ENCODE measurements around the gene MAP2K2.
A peak's percentile ranks its signal among the peaks of the same experiment; 100 is the strongest.
"Not testable (repeated sequence)": the region's sequence is repeated elsewhere in the genome, so short reads cannot be mapped to it uniquely, and the experiment has no call there.

The MAP2K2 gene

GRCh38 chr19:4129050-4129449 lies 5.1 kb upstream of the MAP2K2 start:
- DNase-seq = not testable (repeated sequence)

- DNase-seq = not testable (repeated sequence)
Measured at GRCh38 chr19:4127322-4127721, 3.4 kb upstream of the MAP2K2 start.

- DNase-seq = no peak
Measured at GRCh38 chr19:4124638-4125037, 716 bp upstream of the MAP2K2 start.

- no peak for DNase-seq
Measured at GRCh38 chr19:4122480-4122879, 1.4 kb downstream of the MAP2K2 start.

- no peak for DNase-seq
Measured at GRCh38 chr19:4121815-4122214, 2.1 kb downstream of the MAP2K2 start.

GRCh38 chr19:4121273-4121612 lies 2.7 kb downstream of the MAP2K2 start:
- DNase-seq = no peak

- DNase-seq = no peak
Measured at GRCh38 chr19:4120559-4121272, 3.2 kb downstream of the MAP2K2 start.

GRCh38 chr19:4119763-4120162 lies 4.2 kb downstream of the MAP2K2 start:
- DNase-seq = no peak

GRCh38 chr19:4115818-4116385 lies 8.0 kb downstream of the MAP2K2 start:
- DNase-seq = no peak

GRCh38 chr19:4115050-4115817 lies 8.7 kb downstream of the MAP2K2 start:
- peak; percentile 80 for DNase-seq

GRCh38 chr19:4114181-4114580 lies 9.7 kb downstream of the MAP2K2 start:
- DNase-seq = no peak

GRCh38 chr19:4113398-4114088 lies 10.4 kb downstream of the MAP2K2 start:
- DNase-seq = no peak

- no peak for DNase-seq
Measured at GRCh38 chr19:4112367-4112766, 11.6 kb downstream of the MAP2K2 start.

- DNase-seq = no peak
Measured at GRCh38 chr19:4109626-4109945, 14.3 kb downstream of the MAP2K2 start.

GRCh38 chr19:4108767-4109625 lies 14.9 kb downstream of the MAP2K2 start:
- DNase-seq = peak; percentile 87

- peak; percentile 33 for DNase-seq
Measured at GRCh38 chr19:4103080-4103433, 20.9 kb downstream of the MAP2K2 start.

GRCh38 chr19:4102339-4103079 lies 21.4 kb downstream of the MAP2K2 start:
- DNase-seq = peak; percentile 22

- no peak for DNase-seq
Measured at GRCh38 chr19:4101496-4101770, 22.5 kb downstream of the MAP2K2 start.

- no peak for DNase-seq
Measured at GRCh38 chr19:4100647-4101495, 23.1 kb downstream of the MAP2K2 start.

- DNase-seq = peak; percentile 78
Measured at GRCh38 chr19:4099041-4099764, 24.7 kb downstream of the MAP2K2 start.

- no peak for DNase-seq
Measured at GRCh38 chr19:4098493-4098892, 25.4 kb downstream of the MAP2K2 start.

Measured in MV-4-11 (cell line).